Calu3 (cell line): ENCODE data around the gene PPP1R14D. TPM values are rescaled to one million over a fixed set of nuclear protein-coding genes. Genes with fewer than 3 reads are reported as not detected.

ENCODE experiments used
- BruUV-seq: library from RNA; stranded (reverse); fragments of 400-500 nt; replicated peaks from 2 replicates; lab custom pipeline; 2021; lab: Mats Ljungman, UMichigan
- CTCF ChIA-PET: fragments of 300-600 bp; sonication (Branson Sonifier 250); formaldehyde crosslinking; loops from one replicate; lab custom pipeline; 2022; ENCODE audit warnings: antibody characterized with exemption; lab: Charles Lee
- DNase-seq: peaks from one replicate; pipeline ENCODE4 v3.0.0; 2022
- H3K27ac Mint-ChIP-seq: one replicate; pipeline ENCODE4 v1.8.0; 2022; ENCODE audit warnings: mixed read lengths; ENCODE audit not compliant: unreplicated experiment
- H3K27me3 Mint-ChIP-seq: one replicate; pipeline ENCODE4 v1.8.0; 2022; ENCODE audit warnings: mixed read lengths; ENCODE audit not compliant: unreplicated experiment
- H3K36me3 Mint-ChIP-seq: one replicate; pipeline ENCODE4 v1.8.0; 2022; ENCODE audit warnings: mild to moderate bottlenecking, moderate library complexity, mixed read lengths; ENCODE audit not compliant: insufficient read depth, unreplicated experiment
- H3K4me1 Mint-ChIP-seq: one replicate; pipeline ENCODE4 v1.8.0; 2022; ENCODE audit warnings: mild to moderate bottlenecking, low read depth, mixed read lengths; ENCODE audit not compliant: unreplicated experiment
- H3K4me3 Mint-ChIP-seq: one replicate; pipeline ENCODE4 v1.8.0; 2022; ENCODE audit warnings: mild to moderate bottlenecking, low read depth, moderate library complexity, mixed read lengths; ENCODE audit not compliant: unreplicated experiment
- H3K9me3 Mint-ChIP-seq: one replicate; pipeline ENCODE4 v1.8.0; 2022; ENCODE audit warnings: low read depth, mixed read lengths; ENCODE audit not compliant: unreplicated experiment
- CTCF ChIP-seq: fragments of 200-600 bp; IDR thresholded peaks from one replicate; pipeline ENCODE4 v1.8.0; 2022; ENCODE audit warnings: antibody characterized with exemption; ENCODE audit not compliant: unreplicated experiment
- intact Hi-C: fragments of 100-400 bp; cut with micrococcal nuclease; formaldehyde crosslinking; loops from one replicate; pipeline ENCODE4 v1.10.0; 2022; ENCODE audit not compliant: unreplicated experiment
- total RNA-seq: library from RNA; stranded (reverse); gene quantifications from 2 replicates; pipeline ENCODE4 v1.2.3, GENCODE V29; 2022

PPP1R14D gene
- total RNA-seq, 1 experiment from 2014 or later, result 1.7 TPM

DNA sequence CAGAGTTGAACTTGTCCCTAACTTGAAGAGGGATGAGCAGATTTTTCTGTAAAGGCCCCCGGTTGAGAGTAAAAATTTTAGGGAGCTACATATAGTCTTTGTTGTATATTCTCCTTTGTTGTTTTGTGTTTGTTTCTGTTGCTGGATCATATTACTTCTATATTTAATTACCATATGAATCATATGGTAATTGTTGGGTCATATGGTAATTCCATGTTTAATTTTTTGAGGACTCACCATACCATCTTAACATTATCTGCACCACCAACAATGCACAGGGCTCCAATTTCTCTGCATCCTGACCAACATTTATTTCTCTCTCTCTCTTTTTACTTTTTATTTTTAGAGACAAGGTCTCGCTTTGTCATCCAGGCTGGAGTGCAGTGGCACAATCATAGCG lies 29.0 kb downstream of the PPP1R14D start:
- Mint-ChIP-seq H3K4me3 (no peak overlapping the region), H3K27ac (no peak overlapping the region), H3K4me1 (peaks cover 13% of the 10 kb centered on the region), H3K9me3 (no peaks in the 10 kb centered on the region), H3K27me3 (no peaks in the 10 kb centered on the region), H3K36me3 (no peaks in the 10 kb centered on the region)
- no peak for DNase-seq
- intact Hi-C loops, result no loop called here
- BruUV-seq, result no TSS peak
- no peak for TF ChIP-seq CTCF
- CTCF ChIA-PET, result no interaction called here

DNA sequence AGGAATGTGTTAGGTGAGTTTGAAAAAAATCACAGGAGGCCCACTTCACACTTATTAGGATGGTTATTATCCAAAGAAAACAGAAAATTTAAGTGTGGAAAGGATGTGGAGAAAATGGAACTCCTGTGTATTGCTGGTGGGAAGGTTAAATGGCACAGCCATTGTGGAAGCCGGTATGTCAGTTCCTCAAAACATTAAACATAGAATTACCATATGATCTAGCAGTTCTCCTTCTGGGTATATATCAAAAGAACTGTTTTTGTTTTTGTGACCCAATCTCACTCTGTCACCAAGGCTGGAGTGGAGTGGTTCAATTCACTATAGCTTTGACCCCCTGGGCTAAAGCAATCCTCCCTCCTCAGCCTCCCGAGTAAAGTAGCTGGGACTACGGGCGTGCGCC lies 32.0 kb downstream of the PPP1R14D start:
- no peak for TF ChIP-seq CTCF
- H3K27ac Mint-ChIP-seq, result no peak overlapping the region
- peaks cover 23% of the 10 kb centered on the region for H3K4me1 Mint-ChIP-seq
- H3K9me3 Mint-ChIP-seq, result no peaks in the 10 kb centered on the region
- no peaks in the 10 kb centered on the region for H3K27me3 Mint-ChIP-seq
- DNase-seq, result no peak
- H3K36me3 Mint-ChIP-seq, result no peaks in the 10 kb centered on the region
- BruUV-seq, result no TSS peak
- H3K4me3 Mint-ChIP-seq, result no peak overlapping the region
- intact Hi-C loops, result no loop called here
- CTCF ChIA-PET, result interaction anchor here (0.9 kb wide), 1 partner anchor 12 kb away, joined by 5 read pairs; no protein-coding TSS in a partner anchor

DNA sequence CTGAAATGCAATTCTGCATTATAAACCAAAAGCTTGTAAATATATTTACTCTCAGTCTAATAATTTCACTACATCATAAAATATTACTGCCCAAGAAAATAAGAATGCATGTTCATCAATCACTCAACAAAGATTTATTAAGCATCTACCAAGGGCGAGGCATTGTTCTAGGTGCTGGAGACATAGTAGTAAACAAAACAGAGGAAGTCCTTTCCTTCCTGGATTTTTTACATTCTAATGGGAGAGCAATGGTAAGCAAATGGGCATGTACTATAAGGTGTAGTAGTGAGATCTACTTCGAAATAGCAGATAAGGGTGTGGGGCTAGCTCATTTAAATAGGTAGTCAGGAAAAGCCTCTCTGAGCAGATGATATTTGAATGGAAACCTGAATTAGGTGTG lies 32.5 kb downstream of the PPP1R14D start:
- intact Hi-C loops, result no loop called here
- BruUV-seq, result no TSS peak
- TF ChIP-seq CTCF, result no peak
- no peaks in the 10 kb centered on the region for H3K27me3 Mint-ChIP-seq
- CTCF ChIA-PET, result no interaction called here
- H3K4me3 Mint-ChIP-seq, result no peak overlapping the region
- H3K4me1 Mint-ChIP-seq, result peaks cover 23% of the 10 kb centered on the region
- no peak overlapping the region for H3K27ac Mint-ChIP-seq
- no peaks in the 10 kb centered on the region for H3K9me3 Mint-ChIP-seq
- H3K36me3 Mint-ChIP-seq, result no peaks in the 10 kb centered on the region
- no peak for DNase-seq

GRCh38 chr15:40793216-40793989 lies 35.1 kb downstream of the PPP1R14D start:
- no TSS peak for BruUV-seq
- Mint-ChIP-seq H3K4me1 (peaks cover 33% of the 10 kb centered on the region), H3K27ac (peak overlapping the region; percentile 80), H3K4me3 (no peak overlapping the region), H3K36me3 (no peaks in the 10 kb centered on the region), H3K27me3 (no peaks in the 10 kb centered on the region), H3K9me3 (no peaks in the 10 kb centered on the region)
- CTCF ChIA-PET, result interaction anchor here (1.0 kb wide), 1 partner anchor 50 kb away, joined by 6 read pairs; the partner anchor contains the start of gene SPINT1
- intact Hi-C loops, result no loop called here
- peak; percentile 66 for DNase-seq
- no peak for TF ChIP-seq CTCF
